ENCODE measurements around the gene MZF1.
"Not testable (repeated sequence)": the region's sequence is repeated elsewhere in the genome, so short reads cannot be mapped to it uniquely, and the experiment has no call there.

Gene MZF1

GRCh38 chr19:58543826-58544590, 29.1 kb downstream of the MZF1 start, which contains the start of gene TRIM28:
TSS of gene TRIM28 (plus strand) at chr19:58544064. CDS start at chr19:58544758, 694 bp downstream.
- Mint-ChIP-seq H3K36me3 (ENCODE audit: low read depth) (peaks cover 38% of the 10 kb centered on the region), H3K4me3 (peak within 1 kb of the TSS; percentile 96), H3K9me3 (no peaks in the 10 kb centered on the region), H3K27ac (peak within 1 kb of the TSS; percentile 97), H3K27me3 (peaks cover 19% of the 10 kb centered on the region), H3K4me1 (peaks cover 40% of the 10 kb centered on the region)
- ATAC-seq = peak; percentile 99
- DNase-seq = peak; percentile 100

GRCh38 chr19:58542641-58543372, 30.3 kb downstream of the MZF1 start:
- not testable (repeated sequence) for DNase-seq, H3K9me3 Mint-ChIP-seq, ATAC-seq, H3K4me3 Mint-ChIP-seq
- peaks cover 41% of the 10 kb centered on the region for H3K4me1 Mint-ChIP-seq
- H3K36me3 Mint-ChIP-seq (ENCODE audit: low read depth) = peaks cover 30% of the 10 kb centered on the region
- peaks cover 23% of the 10 kb centered on the region for H3K27me3 Mint-ChIP-seq
- peak overlapping the region; percentile 39 for H3K27ac Mint-ChIP-seq

- H3K9me3 Mint-ChIP-seq; H3K36me3 Mint-ChIP-seq (ENCODE audit: low read depth); H3K4me3 Mint-ChIP-seq; H3K27ac Mint-ChIP-seq; DNase-seq; ATAC-seq: not testable (repeated sequence)
- peaks cover 19% of the 10 kb centered on the region for H3K4me1 Mint-ChIP-seq
- peaks cover 23% of the 10 kb centered on the region for H3K27me3 Mint-ChIP-seq
These were observed 34.0 kb downstream of the MZF1 start for GRCh38 chr19:58539169-58539559.

- H3K36me3 Mint-ChIP-seq (ENCODE audit: low read depth) = no peaks in the 10 kb centered on the region
- ATAC-seq = peak; percentile 86
- peak; percentile 63 for DNase-seq
- peaks cover 13% of the 10 kb centered on the region for H3K4me1 Mint-ChIP-seq
- peak overlapping the region; percentile 71 for H3K4me3 Mint-ChIP-seq
- H3K27ac Mint-ChIP-seq = peak overlapping the region; percentile 59
- H3K9me3 Mint-ChIP-seq = no peaks in the 10 kb centered on the region
- peaks cover 18% of the 10 kb centered on the region for H3K27me3 Mint-ChIP-seq
These were observed 34.6 kb downstream of the MZF1 start for GRCh38 chr19:58538257-58539168.

GRCh38 chr19:58536852-58537798, 36.0 kb downstream of the MZF1 start:
- no peak overlapping the region for H3K27ac Mint-ChIP-seq
- DNase-seq = no peak
- ATAC-seq = no peak
- peaks cover 16% of the 10 kb centered on the region for H3K27me3 Mint-ChIP-seq
- no peak overlapping the region for H3K4me3 Mint-ChIP-seq
- no peaks in the 10 kb centered on the region for H3K9me3 Mint-ChIP-seq
- H3K4me1 Mint-ChIP-seq = peaks cover 10% of the 10 kb centered on the region
- no peaks in the 10 kb centered on the region for H3K36me3 Mint-ChIP-seq (ENCODE audit: low read depth)

- Mint-ChIP-seq H3K4me3 (no peak overlapping the region), H3K9me3 (no peaks in the 10 kb centered on the region), H3K27me3 (peaks cover 16% of the 10 kb centered on the region), H3K4me1 (peaks cover 10% of the 10 kb centered on the region), H3K36me3 (ENCODE audit: low read depth) (no peaks in the 10 kb centered on the region), H3K27ac (no peak overlapping the region)
- DNase-seq = no peak
- ATAC-seq = no peak
These were observed 37.3 kb downstream of the MZF1 start for GRCh38 chr19:58535857-58536256.

- no peak overlapping the region for H3K4me3 Mint-ChIP-seq
- H3K27me3 Mint-ChIP-seq = no peaks in the 10 kb centered on the region
- H3K36me3 Mint-ChIP-seq (ENCODE audit: low read depth) = no peaks in the 10 kb centered on the region
- no peaks in the 10 kb centered on the region for H3K4me1 Mint-ChIP-seq
- H3K9me3 Mint-ChIP-seq = no peaks in the 10 kb centered on the region
- DNase-seq (no peak), ATAC-seq (no peak)
- H3K27ac Mint-ChIP-seq = no peak overlapping the region
These were observed 41.9 kb downstream of the MZF1 start for GRCh38 chr19:58531034-58531840.

- H3K36me3 Mint-ChIP-seq (ENCODE audit: low read depth) = no peaks in the 10 kb centered on the region
- no peaks in the 10 kb centered on the region for H3K9me3 Mint-ChIP-seq
- no peaks in the 10 kb centered on the region for H3K27me3 Mint-ChIP-seq
- DNase-seq (no peak), ATAC-seq (no peak)
- no peaks in the 10 kb centered on the region for H3K4me1 Mint-ChIP-seq
- H3K27ac Mint-ChIP-seq = no peak overlapping the region
- H3K4me3 Mint-ChIP-seq = no peak overlapping the region
These were observed 43.7 kb downstream of the MZF1 start for GRCh38 chr19:58529405-58529804.

- peaks cover 2% of the 10 kb centered on the region for H3K27me3 Mint-ChIP-seq
- DNase-seq (no peak), ATAC-seq (no peak)
- H3K36me3 Mint-ChIP-seq (ENCODE audit: low read depth) = peaks cover 4% of the 10 kb centered on the region
- peaks cover 28% of the 10 kb centered on the region for H3K4me1 Mint-ChIP-seq
- H3K4me3 Mint-ChIP-seq = no peak overlapping the region
- H3K27ac Mint-ChIP-seq = no peak overlapping the region
- no peaks in the 10 kb centered on the region for H3K9me3 Mint-ChIP-seq
These were observed 50.4 kb downstream of the MZF1 start for GRCh38 chr19:58522709-58523108.

GRCh38 chr19:58521651-58522050, 51.5 kb downstream of the MZF1 start:
- H3K27ac Mint-ChIP-seq = no peak overlapping the region
- H3K4me1 Mint-ChIP-seq = peaks cover 32% of the 10 kb centered on the region
- ATAC-seq = no peak
- peak overlapping the region; percentile 7 for H3K4me3 Mint-ChIP-seq
- H3K36me3 Mint-ChIP-seq (ENCODE audit: low read depth) = peaks cover 6% of the 10 kb centered on the region
- DNase-seq = no peak
- no peaks in the 10 kb centered on the region for H3K9me3 Mint-ChIP-seq
- peaks cover 2% of the 10 kb centered on the region for H3K27me3 Mint-ChIP-seq

GRCh38 chr19:58520257-58520599, 52.9 kb downstream of the MZF1 start:
- Mint-ChIP-seq H3K4me3 (peak overlapping the region; percentile 95), H3K4me1 (peaks cover 42% of the 10 kb centered on the region), H3K27ac (peak overlapping the region; percentile 98), H3K27me3 (peaks cover 2% of the 10 kb centered on the region), H3K9me3 (no peaks in the 10 kb centered on the region), H3K36me3 (ENCODE audit: low read depth) (peaks cover 16% of the 10 kb centered on the region)
- no peak for DNase-seq
- ATAC-seq = no peak

GRCh38 chr19:58519355-58520256, 53.5 kb downstream of the MZF1 start, which contains the start of gene ZBTB45:
TSS of gene ZBTB45 (minus strand) at chr19:58519810. CDS start at chr19:58517673, 2,137 bp downstream.
- ATAC-seq = peak; percentile 83

More at GRCh38 chr19:58519355-58520256, 53.5 kb downstream of the MZF1 start, which contains the start of gene ZBTB45:
- H3K9me3 Mint-ChIP-seq = no peaks in the 10 kb centered on the region
- H3K27ac Mint-ChIP-seq = peak within 1 kb of the TSS; percentile 98
- H3K27me3 Mint-ChIP-seq = peaks cover 2% of the 10 kb centered on the region
- H3K36me3 Mint-ChIP-seq (ENCODE audit: low read depth) = peaks cover 17% of the 10 kb centered on the region
- DNase-seq = peak; percentile 95
- peaks cover 47% of the 10 kb centered on the region for H3K4me1 Mint-ChIP-seq
- H3K4me3 Mint-ChIP-seq = peak within 1 kb of the TSS; percentile 95

All from activated naive CD8-positive, alpha-beta T cell treated with anti-CD3 and anti-CD28 coated beads, Interleukin-2, amount 50 U/mL, for 24 hours (primary cell).